ENCODE data around the gene CLIP4. TPM values are rescaled to one million over a fixed set of nuclear protein-coding genes. Genes with fewer than 3 reads are reported as not detected.

Gene CLIP4
- total and polyA plus RNA-seq, 2 of the 13 experiments (the other 11 are each of a cell fraction or from before 2014, with no cell fraction given) = 0.46 to 0.49 TPM

DNA sequence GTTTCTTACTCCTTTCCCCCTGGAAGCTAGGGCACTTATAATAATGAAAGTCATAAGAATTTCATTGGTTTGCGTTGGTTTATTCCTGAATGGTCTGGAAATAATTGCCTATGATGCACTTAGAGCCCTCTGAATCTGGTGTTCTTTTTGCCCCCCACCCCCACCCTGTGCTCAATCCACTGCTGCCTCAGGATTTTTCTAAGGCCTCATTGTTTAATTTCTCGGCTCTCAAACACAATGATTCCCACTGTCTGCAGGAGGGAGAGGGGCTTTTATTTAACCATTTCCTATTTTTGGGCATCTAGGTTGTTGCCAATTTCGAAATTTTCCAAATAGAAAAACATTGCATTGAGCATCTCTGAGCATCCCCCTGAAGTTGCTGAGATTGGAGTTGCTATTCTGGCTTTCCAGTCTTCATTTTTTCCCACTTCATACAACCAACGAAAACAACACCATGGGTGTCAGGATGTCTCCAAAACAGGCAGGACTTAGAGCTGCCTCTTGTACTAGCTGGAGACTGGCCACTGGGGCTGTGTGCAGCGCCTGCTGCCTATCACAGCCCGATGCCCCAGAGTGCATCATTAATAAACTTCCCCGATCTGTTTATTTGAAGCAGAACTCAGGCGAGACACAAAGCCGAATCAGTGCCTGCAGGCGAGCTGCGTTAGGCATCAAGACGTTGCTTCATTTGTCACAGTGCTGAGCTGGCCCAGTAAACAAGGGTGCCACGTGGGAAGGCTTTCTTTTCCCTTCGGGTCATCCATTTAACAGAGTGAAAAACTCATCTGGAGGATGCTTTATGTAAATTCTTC is 39.1 kb upstream of the CLIP4 start:
- intact Hi-C loops (cut with micrococcal nuclease; ENCODE audit: unreplicated experiment) (no loop called here), in situ Hi-C loops (cut with HindIII; ENCODE audit: extremely low pct_ligation_motif_present, low pct_unique_long_range_greater_than_20kb) (no loop called here)
- Histone ChIP-seq H3K9ac (ENCODE audit: insufficient read depth, low read depth, low read length) (no peak overlapping the region), H3K4me2 (ENCODE audit: low read depth, low read length) (no peak overlapping the region), H3K79me2 (ENCODE audit: insufficient read depth, low read length) (no peaks in the 10 kb centered on the region), H3K4me1 (ENCODE audit: insufficient read depth, low read length) (no peaks in the 10 kb centered on the region), H3K27me3 (ENCODE audit: control insufficient read depth in 1 of 2, insufficient read depth in 2 of 2, low read length in 2 of 2) (peaks cover 7 to 59% of the 10 kb centered on the region in 2 experiments), H3K4me3 (replicated peaks in 1 of 3; ENCODE audit: insufficient read depth in 1 of 3, low read depth in 2 of 3, low read length in 3 of 3) (no peak overlapping the region), H2AFZ (ENCODE audit: low read length) (no peak overlapping the region), H3K36me3 (replicated peaks in 1 of 2; ENCODE audit: control insufficient read depth in 1 of 2, insufficient read depth in 2 of 2, low read length in 2 of 2) (no peaks in the 10 kb centered on the region), H3K9me3 (ENCODE audit: low read length) (peaks cover 11% of the 10 kb centered on the region; the same call in 1 of the 2 replicates), H3K27ac (ENCODE audit: extremely low read length, insufficient read depth, low read length) (no peak overlapping the region), H4K20me1 (ENCODE audit: insufficient read depth, low read length) (no peaks in the 10 kb centered on the region)
- DNase-seq (ENCODE audit: low spot score) = no peak
- TF ChIP-seq HCFC1 (IDR thresholded peaks at IDR 0.05; ENCODE audit: low read depth, low read length) = no peak
- TF ChIP-seq BCL6 (CRISPR knock-in tag; IDR thresholded peaks at IDR 0.05) = no peak
- TF ChIP-seq KDM4B (CRISPR knock-in tag; IDR thresholded peaks at IDR 0.05) = no peak
- TF ChIP-seq, protein P1, sequence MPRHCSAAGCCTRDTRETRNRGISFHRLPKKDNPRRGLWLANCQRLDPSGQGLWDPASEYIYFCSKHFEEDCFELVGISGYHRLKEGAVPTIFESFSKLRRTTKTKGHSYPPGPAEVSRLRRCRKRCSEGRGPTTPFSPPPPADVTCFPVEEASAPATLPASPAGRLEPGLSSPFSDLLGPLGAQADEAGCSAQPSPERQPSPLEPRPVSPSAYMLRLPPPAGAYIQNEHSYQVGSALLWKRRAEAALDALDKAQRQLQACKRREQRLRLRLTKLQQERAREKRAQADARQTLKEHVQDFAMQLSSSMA (CRISPR knock-in tag; IDR thresholded peaks at IDR 0.05) = no peak
- FAIRE-seq = no peak
- POLR2A ChIA-PET = no interaction called here
- ATAC-seq = no peak
- CTCF ChIA-PET (ENCODE audit: low intra/inter-chr PET ratio, low total read pairs) = no interaction called here
- BruUV-seq (replicated peaks) = no TSS peak
- 12% methylated on average over 14 of the region's 14 CpGs for WGBS (ENCODE audit: low lambda C conversion rate)

DNA sequence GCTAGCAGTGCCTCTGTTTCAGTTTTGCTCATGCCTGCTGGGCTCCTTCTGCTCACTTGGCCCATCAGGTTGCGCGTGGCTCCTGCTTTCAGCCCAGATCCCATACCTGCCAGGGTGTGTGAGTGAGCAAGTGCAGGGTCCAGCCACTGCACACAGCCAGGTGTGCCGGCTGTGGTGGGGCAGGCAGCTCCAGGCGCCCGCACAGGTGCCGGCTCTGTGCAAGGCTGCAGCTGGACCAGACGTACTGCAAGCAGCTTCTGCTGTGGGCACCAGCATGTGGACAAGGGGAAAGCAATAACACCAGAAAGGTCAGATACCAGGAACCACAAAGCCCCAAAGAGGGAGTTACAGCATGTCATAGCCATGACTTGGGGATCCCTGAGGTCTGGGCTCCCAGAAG is 35.3 kb upstream of the CLIP4 start:
- CTCF ChIA-PET (ENCODE audit: low intra/inter-chr PET ratio, low total read pairs) = no interaction called here
- no peak for TF ChIP-seq SMC3 (IDR thresholded peaks at IDR 0.05; ENCODE audit: low read length)
- TF ChIP-seq SYNCRIP (IDR thresholded peaks at IDR 0.05; ENCODE audit: insufficient read depth, low read depth, low read length) = no peak
- TF ChIP-seq, protein P2, sequence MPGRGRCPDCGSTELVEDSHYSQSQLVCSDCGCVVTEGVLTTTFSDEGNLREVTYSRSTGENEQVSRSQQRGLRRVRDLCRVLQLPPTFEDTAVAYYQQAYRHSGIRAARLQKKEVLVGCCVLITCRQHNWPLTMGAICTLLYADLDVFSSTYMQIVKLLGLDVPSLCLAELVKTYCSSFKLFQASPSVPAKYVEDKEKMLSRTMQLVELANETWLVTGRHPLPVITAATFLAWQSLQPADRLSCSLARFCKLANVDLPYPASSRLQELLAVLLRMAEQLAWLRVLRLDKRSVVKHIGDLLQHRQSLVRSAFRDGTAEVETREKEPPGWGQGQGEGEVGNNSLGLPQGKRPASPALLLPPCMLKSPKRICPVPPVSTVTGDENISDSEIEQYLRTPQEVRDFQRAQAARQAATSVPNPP (CRISPR knock-in tag; IDR thresholded peaks at IDR 0.05) = no peak
- TF ChIP-seq ZNF790 (CRISPR knock-in tag; IDR thresholded peaks at IDR 0.05; ENCODE audit: borderline replicate concordance) = no peak
- TF ChIP-seq ZNF343 (CRISPR knock-in tag; IDR thresholded peaks at IDR 0.05) = no peak
- no peak for TF ChIP-seq ZNF879 (CRISPR knock-in tag; IDR thresholded peaks at IDR 0.05)
- TF ChIP-seq MIER3 (CRISPR knock-in tag; IDR thresholded peaks at IDR 0.05; ENCODE audit: borderline replicate concordance) = no peak
- TF ChIP-seq, protein P3, sequence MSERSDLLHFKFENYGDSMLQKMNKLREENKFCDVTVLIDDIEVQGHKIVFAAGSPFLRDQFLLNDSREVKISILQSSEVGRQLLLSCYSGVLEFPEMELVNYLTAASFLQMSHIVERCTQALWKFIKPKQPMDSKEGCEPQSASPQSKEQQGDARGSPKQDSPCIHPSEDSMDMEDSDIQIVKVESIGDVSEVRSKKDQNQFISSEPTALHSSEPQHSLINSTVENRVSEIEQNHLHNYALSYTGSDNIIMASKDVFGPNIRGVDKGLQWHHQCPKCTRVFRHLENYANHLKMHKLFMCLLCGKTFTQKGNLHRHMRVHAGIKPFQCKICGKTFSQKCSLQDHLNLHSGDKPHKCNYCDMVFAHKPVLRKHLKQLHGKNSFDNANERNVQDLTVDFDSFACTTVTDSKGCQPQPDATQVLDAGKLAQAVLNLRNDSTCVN (CRISPR knock-in tag; IDR thresholded peaks at IDR 0.05; ENCODE audit: borderline replicate concordance) = no peak
- TF ChIP-seq, protein P4, sequence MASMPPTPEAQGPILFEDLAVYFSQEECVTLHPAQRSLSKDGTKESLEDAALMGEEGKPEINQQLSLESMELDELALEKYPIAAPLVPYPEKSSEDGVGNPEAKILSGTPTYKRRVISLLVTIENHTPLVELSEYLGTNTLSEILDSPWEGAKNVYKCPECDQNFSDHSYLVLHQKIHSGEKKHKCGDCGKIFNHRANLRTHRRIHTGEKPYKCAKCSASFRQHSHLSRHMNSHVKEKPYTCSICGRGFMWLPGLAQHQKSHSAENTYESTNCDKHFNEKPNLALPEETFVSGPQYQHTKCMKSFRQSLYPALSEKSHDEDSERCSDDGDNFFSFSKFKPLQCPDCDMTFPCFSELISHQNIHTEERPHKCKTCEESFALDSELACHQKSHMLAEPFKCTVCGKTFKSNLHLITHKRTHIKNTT (CRISPR knock-in tag; IDR thresholded peaks at IDR 0.05) = no peak
- TF ChIP-seq ZNF724P (CRISPR knock-in tag; IDR thresholded peaks at IDR 0.05; ENCODE audit: borderline replicate concordance) = no peak
- no peak for TF ChIP-seq HNRNPH1 (optimal IDR thresholded peaks at IDR 0.05; ENCODE audit: low read depth, low read length)

More for the DNA sequence above, 35.3 kb upstream of the CLIP4 start:
- in situ Hi-C loops (cut with HindIII; ENCODE audit: extremely low pct_ligation_motif_present, low pct_unique_long_range_greater_than_20kb) (no loop called here), intact Hi-C loops (cut with micrococcal nuclease; ENCODE audit: unreplicated experiment) (no loop called here)
- no peak overlapping the region for H3K4me3 ChIP-seq (replicated peaks in 1 of 3; ENCODE audit: insufficient read depth in 1 of 3, low read depth in 2 of 3, low read length in 3 of 3)
- H3K27me3 ChIP-seq (ENCODE audit: control insufficient read depth in 1 of 2, insufficient read depth in 2 of 2, low read length in 2 of 2) = peaks cover 0 to 29% of the 10 kb centered on the region in 2 experiments; a peak in 3 of 5 replicates
- H4K20me1 ChIP-seq (ENCODE audit: insufficient read depth, low read length) = no peaks in the 10 kb centered on the region
- H3K36me3 ChIP-seq (replicated peaks in 1 of 2; ENCODE audit: control insufficient read depth in 1 of 2, insufficient read depth in 2 of 2, low read length in 2 of 2) = no peaks in the 10 kb centered on the region
- DNase-seq (ENCODE audit: low spot score) = no peak
- FAIRE-seq = no peak
- POLR2A ChIA-PET = no interaction called here
- H3K4me1 ChIP-seq (ENCODE audit: insufficient read depth, low read length) = no peaks in the 10 kb centered on the region
- no peak for ATAC-seq
- no TSS peak for BruUV-seq (replicated peaks)
- H3K79me2 ChIP-seq (ENCODE audit: insufficient read depth, low read length) = no peaks in the 10 kb centered on the region
- H3K4me2 ChIP-seq (ENCODE audit: low read depth, low read length) = no peak overlapping the region
- no peak overlapping the region for H3K27ac ChIP-seq (ENCODE audit: extremely low read length, insufficient read depth, low read length)
- WGBS (ENCODE audit: low lambda C conversion rate) = 16% methylated on average over 3 of the region's 7 CpGs
- H3K9ac ChIP-seq (ENCODE audit: insufficient read depth, low read depth, low read length) = no peak overlapping the region
- H3K9me3 ChIP-seq (ENCODE audit: low read length) = peaks cover 11% of the 10 kb centered on the region; the same call in 1 of the 2 replicates
- H2AFZ ChIP-seq (ENCODE audit: low read length) = no peak overlapping the region
